NOMO-1 (cell line): Measurements from ENCODE around the gene MCC.
A peak's percentile ranks its signal among the peaks of the same experiment; 100 is the strongest.

ENCODE experiments used
- DNase-seq, 2 experiments: peaks; one replicate each; lab custom pipeline; 2025; ENCODE audit not compliant: unreplicated experiment in 2 of 2; lab: John Stamatoyannopoulos, UW

MCC gene

DNA sequence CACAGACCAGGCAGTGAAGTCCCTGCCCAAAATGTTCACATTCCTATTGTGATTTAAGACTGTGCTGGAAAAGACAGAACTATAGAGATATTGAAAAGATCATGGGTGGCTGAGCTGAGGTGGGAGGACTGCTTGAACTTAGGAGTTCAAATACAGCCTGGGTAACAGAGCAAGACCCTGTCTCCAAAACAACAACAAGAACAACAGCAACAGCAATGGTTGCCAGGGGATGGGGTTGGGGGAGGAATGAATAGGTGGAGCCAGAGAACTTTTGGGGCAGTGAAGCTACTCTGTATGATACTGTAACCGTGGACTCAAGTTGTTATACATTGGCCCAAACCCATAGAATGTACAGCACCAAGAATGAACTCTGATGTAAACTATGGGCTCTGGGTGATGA, 423.4 kb downstream of the MCC start:
- DNase-seq = no peak

DNA sequence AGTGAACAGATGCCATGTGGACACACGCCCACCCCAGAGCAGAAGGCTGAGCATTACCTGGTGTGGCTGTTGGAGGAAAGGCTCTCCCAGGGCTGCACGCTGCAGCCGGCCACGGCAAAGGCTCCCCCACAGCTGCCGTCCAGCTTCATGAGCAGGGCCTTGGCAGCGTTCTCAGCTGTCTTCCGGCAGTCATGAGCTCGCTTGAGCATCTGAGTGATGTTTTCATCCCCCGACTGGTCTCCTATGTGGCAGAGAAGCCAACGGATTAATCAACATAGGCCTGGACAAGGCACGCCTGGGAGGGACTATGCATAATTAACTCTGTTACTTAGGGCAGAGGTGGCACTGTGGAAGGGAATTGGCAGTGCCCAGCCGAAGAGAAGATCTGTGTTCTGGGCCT, 424.3 kb downstream of the MCC start:
- no peak for DNase-seq

DNA sequence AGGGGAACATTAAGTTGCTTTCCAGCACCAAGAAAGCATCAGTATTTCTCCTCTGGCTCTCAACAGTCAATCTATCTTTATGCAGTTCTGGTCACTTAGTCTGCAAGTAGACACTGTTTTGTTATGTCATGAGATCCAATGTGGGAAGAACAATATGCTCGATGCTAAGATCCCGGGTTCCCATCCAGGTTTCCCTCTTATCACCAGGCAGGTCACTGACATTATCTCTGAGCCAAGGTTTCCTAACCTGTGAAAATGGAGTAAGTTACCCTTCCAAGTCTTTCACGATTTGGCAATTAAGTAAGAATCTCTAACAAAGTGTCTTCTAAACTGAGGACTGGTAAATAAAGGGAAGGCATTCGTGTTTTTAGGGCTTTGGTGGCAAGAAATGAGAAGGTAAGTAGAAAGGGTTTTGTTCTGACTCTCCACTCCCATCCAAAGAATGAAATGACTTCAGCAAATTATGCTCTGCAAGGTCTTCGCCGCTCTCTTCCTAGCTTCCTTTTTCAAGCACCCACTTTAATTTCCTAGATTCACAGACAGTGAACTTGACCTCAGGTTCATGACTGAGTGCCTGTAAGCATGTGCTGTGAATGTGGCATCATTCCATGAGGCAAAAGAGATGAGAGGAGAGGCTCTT, 425.3 kb downstream of the MCC start:
- no peak for DNase-seq

DNA sequence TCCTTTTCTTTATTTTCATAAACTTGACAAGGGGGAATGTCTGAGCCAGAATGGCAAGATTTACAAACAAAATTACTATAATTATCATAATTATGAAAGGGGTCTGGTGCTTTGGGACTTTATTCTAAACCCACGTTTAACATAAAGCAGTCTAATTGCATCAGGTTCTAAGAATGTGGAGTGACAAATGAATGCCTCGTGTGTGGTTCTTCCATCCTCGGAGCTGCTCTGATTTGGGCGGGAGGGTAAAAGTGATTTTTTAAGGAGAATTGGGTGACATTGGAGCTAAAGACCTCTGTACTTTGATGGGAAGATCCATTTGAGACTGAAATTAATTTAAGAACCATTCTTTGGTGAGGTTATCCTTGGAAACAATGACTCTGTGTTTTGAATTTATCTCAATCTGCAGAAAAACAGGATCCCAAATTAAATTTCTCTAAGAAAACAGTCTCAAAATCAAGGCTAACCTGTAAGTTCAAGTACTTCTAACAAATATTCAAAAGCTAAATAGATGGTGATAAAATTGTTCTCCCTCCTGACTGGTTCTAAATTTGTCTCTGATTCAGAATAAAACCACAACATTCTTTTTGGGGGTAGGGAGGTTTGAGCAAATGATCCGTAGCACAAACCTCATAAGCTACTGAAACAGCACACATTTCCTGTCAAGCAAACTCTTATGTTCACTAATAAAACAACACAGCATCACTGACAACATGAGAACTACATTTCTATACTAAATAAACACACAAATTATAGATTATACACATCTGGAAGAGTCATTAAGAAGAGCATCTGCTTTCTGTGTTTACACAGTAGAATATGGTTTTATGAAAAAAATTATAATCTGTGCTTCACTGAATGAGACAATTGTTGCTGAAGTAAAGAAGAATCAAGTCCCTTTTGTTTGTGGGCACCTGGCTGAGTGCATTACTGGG, 426.1 kb downstream of the MCC start:
- no peak for DNase-seq

DNA sequence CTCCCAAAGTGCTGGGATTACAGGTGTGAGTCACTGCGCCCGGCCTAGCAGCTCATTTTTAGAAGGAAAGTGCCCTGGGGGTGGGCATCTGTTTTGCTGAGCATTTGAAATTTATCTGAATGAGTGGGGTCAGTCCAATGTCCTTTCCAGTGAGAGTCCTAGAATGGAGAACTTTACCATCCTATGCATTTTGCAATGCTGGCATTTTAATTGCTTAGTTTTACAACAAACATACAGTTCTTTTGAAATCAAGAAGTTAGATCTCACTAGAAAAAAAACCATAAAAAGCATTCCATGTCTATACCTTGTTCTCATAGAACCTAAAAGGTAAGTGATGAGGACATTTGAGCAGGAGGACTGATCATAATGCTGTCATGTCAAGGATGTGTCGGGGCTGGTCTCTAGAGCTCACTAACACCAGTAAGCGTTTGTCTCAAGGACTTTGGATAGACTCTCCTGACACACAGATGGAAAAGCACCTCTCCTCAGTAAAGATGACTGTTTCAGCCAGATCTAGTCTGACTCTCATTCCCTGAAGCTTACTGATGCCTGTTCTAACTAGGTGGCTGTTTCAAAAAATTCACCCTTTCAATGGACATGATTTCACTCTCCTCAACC, 427.7 kb downstream of the MCC start:
- no peak for DNase-seq

DNA sequence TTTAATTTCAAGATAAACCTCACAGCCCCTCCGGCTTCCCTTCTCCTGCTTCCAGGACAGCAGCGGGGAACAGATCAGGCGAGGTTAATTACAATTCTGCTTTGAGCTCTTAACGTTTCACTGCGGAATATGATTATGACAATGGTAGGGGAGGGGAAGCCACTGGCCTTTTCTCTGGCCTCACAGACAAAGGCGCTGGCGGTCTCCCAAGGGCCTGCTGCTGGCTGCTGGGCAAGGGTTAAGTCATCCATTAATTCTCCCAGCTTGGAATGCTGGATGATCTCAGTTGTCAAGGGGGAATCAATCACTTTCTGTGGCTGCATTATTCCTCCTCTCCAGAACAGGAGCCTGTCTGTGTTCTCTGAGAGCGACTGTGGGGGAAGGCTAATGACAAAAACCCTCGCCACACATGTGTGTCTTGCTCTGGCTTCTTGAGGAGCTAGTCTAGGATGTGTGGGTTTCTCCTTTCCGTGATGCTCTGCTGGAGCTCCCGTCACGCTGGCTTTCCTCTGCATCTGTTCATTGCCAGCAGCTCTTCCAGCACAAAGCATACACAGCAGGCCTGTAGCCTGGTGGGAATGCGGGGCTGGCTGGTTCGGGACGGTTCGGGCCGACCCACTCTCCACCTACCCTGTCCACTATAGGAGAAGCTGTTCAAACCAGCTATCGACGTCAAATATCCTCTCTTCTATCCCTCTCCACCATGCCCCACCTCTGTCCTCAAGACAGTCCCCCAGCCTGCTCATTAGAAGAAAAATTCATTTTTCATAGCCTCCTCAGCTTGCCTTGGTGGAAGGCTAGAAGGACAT, 428.8 kb downstream of the MCC start:
- no peak for DNase-seq

DNA sequence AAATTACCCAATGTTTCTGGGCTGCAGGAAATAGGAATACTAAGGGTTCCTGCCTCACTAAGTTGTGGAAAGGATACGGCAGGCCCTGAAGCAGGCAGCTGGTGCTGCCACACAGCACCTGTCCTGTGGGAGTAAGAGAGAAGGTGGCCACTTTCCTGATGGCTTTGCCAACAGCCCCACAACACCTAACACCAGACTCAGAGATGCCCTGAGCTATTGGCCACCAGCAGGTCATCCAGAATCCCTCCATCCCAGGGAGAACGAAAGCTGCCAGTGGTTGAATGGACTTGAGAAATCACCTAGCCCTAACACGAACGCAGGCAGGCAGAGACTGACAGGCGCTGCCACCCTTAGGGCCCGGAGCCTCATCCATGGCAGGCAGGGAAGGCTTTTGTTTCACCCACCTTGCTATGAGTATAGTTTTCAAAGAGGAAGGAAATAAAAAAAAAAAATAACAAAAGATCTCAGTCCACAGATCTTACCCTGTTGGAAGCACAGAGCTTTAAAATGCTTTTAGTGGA, 429.5 kb downstream of the MCC start:
- no peak for DNase-seq

DNA sequence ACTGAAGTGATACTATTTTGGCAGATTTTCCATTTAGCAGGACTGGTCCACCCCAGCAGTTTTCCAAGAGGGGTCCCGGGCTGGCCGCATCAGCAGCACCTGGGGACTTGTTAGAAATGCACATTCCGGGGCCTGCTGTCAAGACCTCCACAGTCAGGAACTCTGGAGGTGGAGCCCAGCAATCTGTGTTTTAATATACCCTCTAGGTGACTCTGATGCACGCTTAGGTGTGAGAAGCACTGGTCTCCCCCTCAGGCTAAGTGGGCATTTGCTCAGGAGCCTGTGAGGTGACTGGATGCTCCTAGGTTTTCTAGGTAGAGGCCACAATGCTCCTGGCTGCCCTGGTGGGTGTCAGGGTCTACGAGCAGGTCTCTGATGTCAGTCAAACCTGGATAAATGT, 430.0 kb downstream of the MCC start:
- no peak for DNase-seq

DNA sequence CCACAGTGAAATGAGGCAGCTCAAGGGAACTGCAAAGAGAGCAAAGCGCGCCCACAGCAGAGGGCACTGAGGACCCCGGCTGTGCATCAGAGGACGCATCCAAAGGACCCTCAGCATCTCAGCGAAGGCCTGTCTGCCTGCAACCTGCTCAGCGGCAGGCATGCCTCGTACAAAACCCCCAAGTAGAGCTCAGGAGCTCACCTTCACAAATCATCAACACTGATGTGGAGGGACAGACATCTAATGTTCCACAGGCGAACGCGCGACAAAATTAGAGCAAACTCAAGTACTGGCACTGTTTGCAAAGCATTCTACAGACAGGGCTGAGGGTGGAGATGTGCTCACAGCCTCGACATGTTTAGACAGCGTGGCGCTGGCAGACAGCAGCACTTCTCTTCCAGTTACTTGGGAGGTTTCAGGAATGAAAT, 430.7 kb downstream of the MCC start:
- no peak for DNase-seq

DNA sequence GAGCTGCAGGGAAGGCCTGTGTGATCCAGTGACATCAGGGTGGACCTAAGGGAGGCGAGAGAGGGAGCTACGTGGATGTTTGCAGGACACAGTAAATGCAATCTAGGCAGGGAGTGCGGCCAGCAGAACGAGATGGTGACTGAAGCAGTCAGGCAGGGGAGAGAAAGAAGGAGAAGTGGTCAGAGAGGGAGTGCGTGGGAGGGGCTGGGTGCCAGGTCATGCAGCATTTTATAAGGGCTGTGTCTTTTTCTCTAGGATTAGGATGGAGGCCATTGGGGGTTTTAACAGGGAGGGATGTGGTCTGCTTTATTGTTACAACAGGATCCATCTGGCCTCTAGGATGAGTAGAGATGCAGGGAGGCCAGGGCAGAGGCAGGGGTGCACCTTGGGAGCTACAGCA, 431.3 kb downstream of the MCC start:
- peak in 1 of 2 experiments; percentile 17 for DNase-seq

DNA sequence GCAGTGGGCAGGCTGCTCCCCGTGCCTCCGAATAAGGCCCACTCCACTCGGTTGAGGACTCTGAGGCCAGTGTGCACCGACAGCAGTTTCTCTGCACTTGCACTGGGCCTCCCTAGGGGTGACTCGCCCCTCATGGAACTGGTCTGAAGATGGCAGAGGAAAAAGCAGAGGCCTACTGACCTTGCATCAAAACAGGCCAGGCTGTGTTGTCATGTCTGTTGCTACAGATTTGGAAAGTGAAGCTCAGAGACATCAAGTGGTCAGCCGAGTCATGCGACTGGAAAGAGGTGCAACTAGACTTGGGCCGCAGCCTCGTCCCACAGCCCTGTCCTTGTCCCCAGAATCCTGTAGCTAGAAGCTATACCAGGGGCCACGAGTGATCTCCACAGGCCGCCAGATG, 433.4 kb downstream of the MCC start:
- no peak for DNase-seq

DNA sequence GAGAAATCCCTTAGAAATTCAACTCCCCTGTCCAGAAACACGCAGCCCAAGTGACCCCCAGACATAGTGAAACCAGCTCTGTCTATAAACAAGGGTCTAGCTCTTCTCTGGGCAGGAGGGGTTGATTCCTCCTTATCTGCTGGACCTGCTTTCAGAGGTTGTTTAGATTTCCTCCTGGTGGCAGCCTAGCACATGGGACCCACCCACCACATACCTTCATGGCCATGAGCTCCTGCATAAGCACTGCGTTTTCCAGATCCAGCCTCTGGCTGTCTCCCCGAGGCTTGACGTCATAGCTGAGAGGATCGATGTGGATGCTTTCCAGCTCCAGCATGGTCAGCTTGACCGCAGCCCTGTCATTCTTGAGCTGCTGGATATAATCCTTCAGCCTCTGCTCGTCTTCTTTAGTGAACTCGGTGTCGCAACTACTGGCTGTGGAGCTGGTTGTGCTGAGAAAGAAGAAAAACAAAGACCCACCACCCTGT, 434.7 kb downstream of the MCC start:
- DNase-seq = no peak

DNA sequence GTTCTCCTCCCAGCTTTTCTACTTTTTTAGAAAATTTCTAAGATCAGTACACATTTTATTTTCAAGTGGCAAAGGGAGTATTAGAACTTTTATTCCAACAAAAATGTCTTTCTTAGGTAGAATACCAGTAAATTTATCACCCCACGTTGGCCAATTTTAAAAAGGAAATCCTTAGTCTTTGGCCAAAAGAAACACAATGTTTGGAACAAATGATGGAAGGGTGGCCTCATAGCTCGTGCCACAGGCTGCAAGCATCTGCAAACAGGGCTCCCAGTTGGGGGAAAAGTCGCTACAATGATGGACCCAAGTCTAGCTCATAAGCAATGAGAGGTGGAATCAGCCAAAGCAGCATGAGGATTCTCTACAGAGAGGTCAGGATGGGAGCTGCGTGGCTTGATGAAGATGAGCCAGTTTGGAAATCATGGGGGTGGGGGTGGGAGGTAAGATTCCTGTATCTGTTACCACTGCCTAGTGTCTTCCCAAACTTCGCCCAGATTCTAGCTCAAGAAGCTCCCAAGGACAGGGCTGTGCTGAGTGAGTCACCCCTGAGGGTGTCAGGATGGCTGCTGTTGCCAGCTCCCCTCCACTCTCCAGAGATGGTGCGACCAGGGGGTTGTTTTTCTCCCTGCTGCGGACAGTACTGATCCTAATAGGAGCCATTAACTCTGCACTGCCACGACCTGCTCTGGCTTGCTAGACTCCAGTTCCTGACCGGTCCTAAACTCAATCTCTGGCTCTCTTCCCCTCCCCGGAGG, 436.0 kb downstream of the MCC start:
- no peak for DNase-seq

DNA sequence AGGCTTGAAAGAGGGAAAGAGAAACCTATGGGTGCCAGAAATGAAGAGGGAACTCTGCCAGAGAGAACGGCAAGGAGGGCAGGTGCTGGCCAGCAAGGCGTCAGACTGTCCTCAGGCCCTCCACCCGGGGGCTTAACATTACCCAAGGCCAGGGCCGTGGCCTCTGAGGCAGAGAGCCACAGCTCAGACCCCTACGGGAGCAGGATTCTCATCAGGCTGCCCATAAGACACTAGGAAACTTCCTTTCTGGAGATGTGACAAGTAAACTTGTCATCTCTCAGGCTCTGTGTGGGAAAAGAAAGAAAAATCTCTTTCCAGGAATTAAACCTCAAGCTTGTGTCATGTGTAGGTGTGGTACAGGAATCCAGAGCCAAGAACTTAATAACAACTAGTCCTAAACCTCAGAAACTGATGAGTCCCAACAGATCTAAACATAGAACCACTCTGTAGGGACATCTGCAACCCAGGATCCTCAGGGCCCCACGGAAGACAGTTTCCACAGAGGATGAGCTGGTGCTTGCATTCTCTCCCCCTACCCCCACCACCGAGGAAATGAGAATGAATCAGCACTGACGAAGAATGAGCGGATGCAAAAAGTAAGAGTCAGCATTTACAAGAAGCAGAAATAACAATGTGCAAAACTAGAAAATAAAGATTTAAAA, 437.4 kb downstream of the MCC start:
- DNase-seq = no peak

DNA sequence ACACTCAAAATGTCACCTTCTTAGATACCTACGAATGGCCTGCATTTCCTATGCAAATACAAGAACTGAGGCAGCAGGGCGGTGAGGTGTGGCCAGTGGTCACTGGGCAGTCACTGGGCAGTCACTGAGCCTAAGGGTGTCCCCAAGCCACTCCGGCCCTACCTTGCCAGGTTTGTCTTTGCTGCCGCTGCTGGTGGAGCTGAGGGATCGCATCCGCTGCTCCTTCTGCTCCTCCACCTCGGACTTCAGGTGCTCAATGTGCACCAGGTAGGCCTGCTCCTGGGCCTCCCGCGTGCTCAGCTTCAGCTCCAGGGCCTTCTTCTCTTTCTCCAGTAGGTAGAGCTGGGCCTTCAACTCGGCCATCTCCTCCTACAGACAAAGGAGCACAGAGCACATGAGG, 439.3 kb downstream of the MCC start:
- no peak for DNase-seq

DNA sequence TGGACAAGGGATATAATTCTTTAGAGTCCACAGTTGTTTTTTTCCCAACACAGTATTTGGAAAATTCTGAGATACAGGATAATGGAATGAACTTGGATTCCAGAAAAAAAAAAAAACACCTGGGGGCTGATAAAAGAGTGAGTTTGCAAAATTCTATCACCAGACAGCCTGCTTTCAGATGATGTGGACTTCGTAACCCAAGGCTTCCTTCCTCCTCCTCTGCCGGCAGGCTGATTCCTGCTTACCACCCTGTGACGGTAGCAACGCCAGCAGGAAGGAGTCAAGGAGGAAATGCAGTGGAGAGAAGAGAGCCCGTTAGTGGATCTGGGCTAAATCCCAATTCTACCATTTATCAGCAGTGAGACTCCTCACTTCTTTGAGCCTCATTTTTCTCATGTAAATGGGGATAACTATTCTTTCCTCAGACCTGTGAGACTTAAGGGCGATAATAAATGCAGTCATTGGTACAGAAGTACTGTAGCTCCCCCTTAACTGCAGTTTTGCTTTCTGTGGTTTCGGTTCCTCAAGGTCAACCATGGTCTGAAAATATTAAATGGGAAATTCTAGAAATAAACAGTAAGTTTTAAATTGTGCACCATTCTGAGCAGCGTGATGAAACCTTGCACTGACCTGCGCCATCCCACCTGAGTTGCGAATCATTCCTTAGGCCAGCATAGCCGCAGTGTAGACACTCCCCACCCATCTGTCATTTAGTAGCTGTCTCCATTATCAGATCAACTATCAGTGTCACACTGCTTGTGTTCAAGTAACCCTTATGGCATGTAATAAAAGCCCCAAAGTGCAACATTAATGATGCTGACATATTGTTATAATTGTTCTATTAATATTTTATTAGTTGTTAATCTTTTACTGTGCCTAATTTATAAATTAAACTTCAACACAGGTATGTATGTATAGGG, 440.3 kb downstream of the MCC start:
- peak; percentile 62 to 86 for DNase-seq

DNA sequence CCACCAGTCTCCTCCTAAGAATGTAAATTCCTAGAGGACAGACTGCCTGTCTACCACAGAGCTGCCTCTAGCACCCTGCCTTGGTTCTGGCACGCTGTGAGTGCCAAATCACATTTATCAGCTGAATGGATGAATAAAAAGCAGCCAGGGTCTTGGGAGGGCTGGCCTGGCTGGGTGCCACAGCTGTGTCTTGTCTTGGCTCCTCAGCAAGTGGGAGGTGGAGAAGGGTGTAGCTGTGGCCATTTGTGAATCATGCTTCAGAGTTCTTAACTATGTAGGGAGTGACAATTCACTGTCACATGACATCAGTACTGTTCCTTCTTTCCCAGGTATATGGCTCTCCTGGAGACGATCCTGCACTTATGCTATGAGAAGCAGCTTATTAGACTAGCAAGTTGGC, 441.0 kb downstream of the MCC start:
- no peak for DNase-seq

DNA sequence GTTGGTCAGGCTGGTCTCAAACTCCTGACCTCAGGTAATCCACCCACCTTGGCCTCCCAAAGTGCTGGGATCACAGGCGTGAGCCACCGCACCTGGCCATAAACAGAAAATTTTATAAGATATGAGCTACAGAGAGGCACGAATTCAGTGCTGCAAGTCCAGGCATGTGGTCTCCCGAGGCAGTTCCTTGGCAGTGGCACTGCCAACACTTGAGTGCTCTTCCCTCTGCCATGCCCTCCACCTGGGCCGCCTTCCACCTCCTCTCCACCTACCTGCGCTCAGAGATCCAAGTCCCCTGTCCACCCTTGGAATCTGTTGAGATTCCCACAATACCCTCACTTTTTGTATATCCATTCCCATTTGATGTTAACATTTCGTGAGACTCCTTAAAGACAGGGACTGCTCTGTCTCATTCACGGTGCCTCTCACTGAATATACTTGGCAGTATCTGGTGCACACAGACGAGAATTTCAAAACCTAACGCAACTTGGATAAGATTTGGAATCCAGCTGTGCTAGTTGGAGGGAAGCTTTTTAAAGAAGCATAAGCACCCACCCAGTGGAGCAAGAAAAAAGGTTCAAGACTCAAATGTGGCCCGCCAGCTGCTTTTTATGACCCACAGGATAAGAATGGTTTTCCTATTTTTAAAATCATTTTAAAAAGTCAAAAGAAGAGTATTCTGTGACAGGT, 443.3 kb downstream of the MCC start:
- no peak for DNase-seq
